Stimulated activated CD8-positive, alpha-beta memory T cell treated with anti-CD3 and anti-CD28 coated beads, Interleukin-7, amount 100 ng/mL, for 1 hour (primary cell): ENCODE data around the gene ASF1B.
"Not testable (repeated sequence)": the region's sequence is repeated elsewhere in the genome, so short reads cannot be mapped to it uniquely, and the experiment has no call there.

Experiments
- DNase-seq, 2 donors: peaks; one replicate each; pipeline ENCODE4 v3.0.0-alpha.2; 2020; ENCODE audit warnings: low read depth in 2 of 2

The ASF1B gene

GRCh38 chr19:14136509-14137281 is at the start of gene ASF1B:
ASF1B (minus strand) TSS chr19:14136589; CDS start chr19:14136456, 133 bp downstream.
- peak; percentile 90 to 91 for DNase-seq

- DNase-seq: not testable (repeated sequence)
These were observed 49.3 kb upstream of the ASF1B start for GRCh38 chr19:14185691-14186090.

- no peak for DNase-seq
These were observed 48.8 kb upstream of the ASF1B start for GRCh38 chr19:14185158-14185557.

GRCh38 chr19:14183741-14184350 is 47.5 kb upstream of the ASF1B start:
- no peak for DNase-seq

- no peak for DNase-seq
These were observed 46.1 kb upstream of the ASF1B start for GRCh38 chr19:14182476-14182875.

GRCh38 chr19:14181906-14182305 is 45.5 kb upstream of the ASF1B start:
- DNase-seq: no peak

GRCh38 chr19:14181199-14181598 is 44.8 kb upstream of the ASF1B start:
- not testable (repeated sequence) for DNase-seq

GRCh38 chr19:14177496-14178074 is 41.2 kb upstream of the ASF1B start:
- no peak for DNase-seq

GRCh38 chr19:14175351-14175792 is 39.0 kb upstream of the ASF1B start:
- DNase-seq: no peak

- no peak for DNase-seq
These were observed 38.5 kb upstream of the ASF1B start for GRCh38 chr19:14174883-14175282.

GRCh38 chr19:14168993-14169392 is 32.6 kb upstream of the ASF1B start:
- no peak for DNase-seq

- no peak for DNase-seq
These were observed 32.0 kb upstream of the ASF1B start for GRCh38 chr19:14168259-14168972.

GRCh38 chr19:14167576-14168138 is 31.3 kb upstream of the ASF1B start:
- no peak for DNase-seq

GRCh38 chr19:14166999-14167575 is 30.7 kb upstream of the ASF1B start:
- DNase-seq: no peak

- no peak for DNase-seq
These were observed 29.8 kb upstream of the ASF1B start for GRCh38 chr19:14165990-14166830.

- DNase-seq: no peak
These were observed 28.5 kb upstream of the ASF1B start for GRCh38 chr19:14164724-14165493.

GRCh38 chr19:14164082-14164481 is 27.7 kb upstream of the ASF1B start:
- no peak for DNase-seq

- DNase-seq: no peak
These were observed 26.5 kb upstream of the ASF1B start for GRCh38 chr19:14162871-14163297.

GRCh38 chr19:14161305-14161704 is 24.9 kb upstream of the ASF1B start:
- DNase-seq: no peak
